Nucleus accumbens (tissue), 56 donors: ENCODE results near the gene ATOSA.

Source experiments
- DNase-seq, 56 donors: peaks; one replicate each; lab custom pipeline; 2025; lab: John Stamatoyannopoulos, UW

Gene ATOSA

DNA sequence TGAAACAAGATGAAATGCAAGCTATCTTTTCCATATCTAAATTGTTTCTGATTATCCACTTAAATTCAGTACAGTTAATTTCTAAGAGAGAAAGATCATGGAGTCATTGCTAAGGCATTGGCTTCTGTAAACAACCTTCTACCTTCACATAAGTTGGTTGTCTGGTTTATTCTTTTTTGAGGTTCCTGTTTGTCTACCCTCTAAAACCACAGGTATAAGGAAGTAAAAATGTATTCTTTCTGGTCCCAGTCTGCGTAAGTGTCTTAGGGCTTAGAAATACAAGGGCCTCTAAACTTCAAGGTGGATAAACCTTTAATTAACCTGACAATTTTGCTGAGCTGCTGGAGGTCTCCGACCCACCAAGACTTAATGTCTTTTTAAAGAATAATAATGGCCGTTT, 3.6 kb upstream of the ATOSA start:
- DNase-seq, result no peak

DNA sequence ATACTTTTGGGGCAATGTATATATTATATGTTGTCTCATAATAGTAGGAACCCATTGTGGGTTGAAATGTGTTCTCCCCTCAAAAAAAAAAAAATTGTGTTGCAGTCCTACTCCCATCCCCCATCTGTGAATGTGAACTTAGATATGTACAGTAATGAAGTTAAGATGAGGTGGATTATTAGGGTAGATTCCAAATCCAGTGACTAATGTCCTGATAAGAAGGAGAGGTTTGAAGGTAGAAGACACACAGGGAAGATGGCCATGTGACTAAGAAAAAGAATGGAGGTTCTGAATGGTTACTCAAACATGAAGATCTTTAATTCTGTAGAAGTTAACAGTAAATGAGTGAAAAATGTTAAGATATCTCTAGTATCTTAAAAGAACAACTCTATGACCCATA, 3.0 kb upstream of the ATOSA start:
- DNase-seq, result no peak

DNA sequence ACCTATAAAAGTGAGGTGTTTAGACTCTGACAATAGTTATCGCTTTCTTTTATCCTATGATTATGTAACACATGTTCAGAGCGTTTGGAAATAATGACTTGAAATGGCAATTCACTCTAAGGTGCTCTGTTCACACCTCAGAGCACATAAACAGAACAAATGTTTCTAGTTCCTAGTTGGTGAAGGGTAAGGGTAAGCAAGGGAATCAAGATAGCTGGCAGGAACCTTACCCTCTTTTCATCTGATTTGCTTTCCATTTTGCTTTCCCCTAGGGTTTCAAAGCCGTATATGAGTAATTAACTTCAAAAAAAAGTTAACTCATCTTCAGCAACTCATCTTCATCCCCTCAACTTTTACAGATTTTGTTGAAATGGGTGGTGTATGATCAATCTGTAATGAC, 2.3 kb upstream of the ATOSA start:
- no peak for DNase-seq

DNA sequence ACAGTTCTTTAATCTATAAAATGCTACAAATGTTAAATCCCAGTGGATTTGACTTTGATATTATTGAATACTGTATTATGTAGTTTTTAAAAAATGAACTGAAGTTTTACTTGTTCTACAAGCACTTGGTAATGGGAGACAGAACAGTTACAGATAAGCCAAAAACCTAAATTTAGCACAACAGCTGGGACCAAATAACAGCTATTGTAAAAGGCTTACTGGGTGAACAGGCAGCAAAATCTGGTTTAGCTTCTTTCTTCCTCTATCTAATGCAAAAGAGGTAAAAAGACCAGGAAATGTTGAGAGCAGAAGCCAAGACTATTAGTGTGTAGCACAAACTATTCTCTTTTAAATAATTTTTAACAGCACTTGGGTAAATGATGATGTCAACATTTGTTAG, 1.6 kb upstream of the ATOSA start:
- no peak for DNase-seq

DNA sequence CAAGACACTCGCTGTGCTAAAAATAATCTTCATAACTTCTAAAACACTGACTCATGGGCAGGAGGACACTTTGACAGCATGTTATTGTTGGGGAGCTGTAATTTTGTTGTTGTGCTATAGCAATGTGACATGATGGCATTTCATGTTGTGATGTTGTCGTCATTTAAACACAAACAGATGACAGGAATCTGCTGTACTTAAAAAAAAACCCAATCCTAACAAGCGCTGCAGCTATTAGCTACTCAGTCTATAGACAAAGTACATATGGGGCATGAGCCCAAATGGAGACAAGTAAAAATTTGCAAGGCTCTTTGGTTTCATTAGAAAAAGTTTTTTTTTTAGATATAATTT, 828 bp upstream of the ATOSA start:
- DNase-seq, result no peak

DNA sequence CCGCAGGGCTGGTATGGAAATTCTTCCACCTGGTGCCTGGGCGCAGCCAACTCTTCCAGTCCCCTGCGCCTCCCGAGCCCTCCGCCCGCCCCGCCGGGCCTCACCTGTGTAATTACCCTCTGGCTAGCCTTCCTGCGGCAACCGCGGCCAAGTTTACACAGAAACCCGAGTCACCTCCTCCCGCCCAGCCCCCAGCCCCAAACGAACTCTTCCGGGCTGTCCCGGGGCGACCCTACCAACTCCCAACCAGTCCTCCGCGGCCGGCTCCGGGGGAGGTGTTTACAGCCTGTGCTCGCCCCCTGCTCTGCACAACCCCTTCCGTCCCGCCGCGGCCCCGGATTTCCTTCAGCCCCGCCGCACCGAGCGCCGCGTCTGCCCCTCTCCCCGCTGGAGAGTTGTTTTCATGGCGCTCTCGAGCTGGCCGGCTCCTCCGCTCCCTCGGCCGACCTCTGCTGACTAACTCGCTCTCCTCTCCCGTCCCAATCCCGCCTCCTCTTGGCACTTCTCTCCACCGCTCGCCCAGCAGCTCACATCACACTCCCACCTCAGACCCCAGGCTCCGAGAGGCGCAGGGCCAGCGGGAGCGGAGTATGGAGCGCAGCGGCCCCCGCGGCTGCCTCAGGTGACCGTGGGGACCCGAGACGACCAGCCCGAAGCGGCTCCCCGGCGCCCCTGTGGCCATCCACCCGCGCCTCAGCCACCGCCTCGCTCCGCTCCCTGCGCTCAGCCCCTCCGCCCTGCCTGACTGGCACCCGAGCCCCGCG, 538 bp downstream of the ATOSA start:
- peak in 49 of 56 donors; percentile 7 to 95 (median 66) for DNase-seq

DNA sequence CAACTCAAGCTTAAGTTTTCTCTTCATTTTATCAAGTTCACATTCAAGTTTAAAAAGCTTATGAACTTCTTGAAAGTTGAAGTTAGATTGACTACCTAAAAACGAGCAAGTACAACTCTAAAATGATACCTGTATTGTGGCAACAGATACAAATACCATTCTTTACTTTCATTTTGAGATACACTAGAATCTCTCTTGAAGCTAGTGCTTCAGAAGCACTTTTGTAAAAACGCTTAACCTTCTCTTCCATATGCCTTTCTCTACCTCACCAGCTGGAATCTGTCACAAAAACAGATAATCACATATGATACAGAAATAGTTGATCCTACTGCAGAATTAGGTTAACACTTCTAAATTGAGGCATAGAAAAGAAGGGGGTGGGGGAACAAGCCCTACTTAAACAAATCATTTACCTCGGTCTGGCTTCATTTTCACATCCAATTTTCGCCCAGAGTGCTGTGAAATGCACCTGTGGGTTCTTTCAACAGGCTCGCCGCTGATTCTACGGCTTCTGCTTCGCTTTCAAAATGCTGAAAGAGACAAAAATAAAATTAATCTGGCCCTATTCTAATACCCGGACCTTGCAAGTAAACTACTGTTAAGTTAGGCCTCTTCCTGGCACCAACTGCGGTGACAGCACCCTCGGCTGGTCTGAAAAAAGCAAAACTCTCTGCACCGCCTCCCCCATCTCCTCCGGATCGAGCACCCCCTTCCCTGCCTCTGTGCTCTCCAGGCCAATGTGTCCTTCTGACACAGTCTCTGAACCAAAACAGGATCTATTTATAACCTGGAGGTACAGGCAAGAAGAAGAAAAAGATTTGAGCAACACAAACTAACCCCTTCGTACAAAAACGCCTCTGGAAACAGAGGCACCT, 1.4 kb downstream of the ATOSA start:
- DNase-seq, result peak in 52 of 56 donors; percentile 2 to 67 (median 44)

DNA sequence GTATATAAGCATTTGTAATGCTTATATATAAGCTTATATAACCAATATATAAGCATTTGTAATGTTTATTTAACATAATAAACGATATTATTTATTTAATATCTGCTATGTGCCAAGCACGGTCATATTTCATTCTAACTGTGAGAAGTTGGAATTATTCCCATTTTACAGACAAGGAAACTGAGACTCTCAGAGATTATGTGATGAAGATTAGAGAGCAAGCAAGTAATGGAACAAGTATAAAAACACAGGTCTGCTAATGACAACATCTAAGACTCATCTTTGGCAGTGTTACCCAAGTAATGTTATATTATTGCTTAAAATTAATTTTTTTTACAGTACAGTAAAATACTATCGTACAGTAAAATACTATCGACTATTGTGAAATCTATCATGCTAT, 4.4 kb downstream of the ATOSA start:
- DNase-seq, result no peak

DNA sequence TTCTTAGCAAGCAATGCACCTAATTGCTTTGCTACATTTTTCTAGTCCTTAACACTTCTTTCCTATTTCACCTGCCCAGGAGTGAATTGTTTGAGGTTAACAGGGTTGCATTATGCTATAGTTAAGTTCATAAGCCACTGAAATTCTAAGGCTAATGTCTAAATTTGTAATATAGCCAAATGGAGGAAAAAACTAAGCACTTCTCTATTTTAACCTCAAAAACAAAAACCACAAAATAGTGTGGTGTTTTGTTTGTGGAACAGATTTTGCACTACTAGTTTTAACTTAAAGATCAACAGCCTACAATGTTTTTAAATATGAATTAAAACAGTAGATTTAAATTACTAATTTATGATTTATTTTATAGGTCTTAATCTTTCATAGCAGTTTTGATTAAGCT, 5.5 kb downstream of the ATOSA start:
- DNase-seq, result no peak

DNA sequence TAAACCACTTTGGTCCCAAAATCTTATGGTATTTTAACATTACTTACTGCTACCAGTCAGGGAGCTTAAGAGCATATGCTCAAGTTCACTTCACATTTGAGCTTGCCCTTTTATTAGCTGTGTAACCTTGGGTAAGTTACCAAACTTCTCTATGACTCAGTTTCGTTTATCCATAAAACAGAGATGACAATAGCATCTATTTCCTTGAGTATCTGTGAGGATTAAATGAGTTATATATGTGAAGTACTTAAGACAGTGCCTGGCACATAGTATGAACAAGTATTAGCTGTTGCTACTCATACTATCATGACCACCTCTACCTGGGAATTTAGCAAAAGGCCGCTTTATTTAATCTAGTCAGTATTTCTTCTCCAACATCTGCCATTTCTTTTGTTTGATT, 5.9 kb downstream of the ATOSA start:
- DNase-seq, result no peak

DNA sequence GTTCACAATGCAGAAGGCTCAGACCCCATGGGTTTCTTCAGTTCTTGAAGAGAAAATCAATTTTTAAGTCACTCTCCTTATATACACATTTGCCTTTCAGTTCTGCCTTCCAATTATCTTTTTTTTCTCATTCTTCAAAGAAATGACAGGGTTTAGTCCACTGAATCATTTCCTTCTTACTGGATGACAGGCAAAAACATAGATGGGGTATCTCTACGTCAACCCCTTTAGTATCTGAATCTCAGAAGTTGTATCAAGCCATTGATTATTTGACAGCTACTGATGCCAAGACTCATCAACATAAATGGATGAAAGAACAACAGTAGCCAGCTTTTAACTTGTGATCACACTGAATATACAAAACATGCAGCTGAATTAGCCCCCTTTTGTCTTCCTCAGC, 6.5 kb downstream of the ATOSA start:
- no peak for DNase-seq

DNA sequence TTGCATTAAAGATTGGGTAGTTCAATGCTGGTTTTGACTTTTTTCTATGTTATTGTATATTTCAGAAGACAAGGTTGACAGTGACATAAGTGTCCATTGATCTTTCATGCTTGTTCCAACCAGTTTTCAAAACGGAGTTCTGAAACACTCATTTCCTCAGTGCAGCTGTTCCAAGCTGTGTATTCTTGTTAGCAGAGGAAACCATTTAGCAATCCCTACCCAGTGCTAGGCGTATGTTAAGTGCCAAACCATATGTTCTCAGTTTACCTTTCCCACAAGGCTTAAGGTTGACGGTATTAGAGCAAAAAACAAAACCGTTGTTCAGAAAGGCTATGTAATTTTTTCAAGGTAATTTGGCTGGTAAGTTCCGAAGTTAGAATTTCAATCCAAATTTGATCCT, 9.1 kb downstream of the ATOSA start:
- no peak for DNase-seq

DNA sequence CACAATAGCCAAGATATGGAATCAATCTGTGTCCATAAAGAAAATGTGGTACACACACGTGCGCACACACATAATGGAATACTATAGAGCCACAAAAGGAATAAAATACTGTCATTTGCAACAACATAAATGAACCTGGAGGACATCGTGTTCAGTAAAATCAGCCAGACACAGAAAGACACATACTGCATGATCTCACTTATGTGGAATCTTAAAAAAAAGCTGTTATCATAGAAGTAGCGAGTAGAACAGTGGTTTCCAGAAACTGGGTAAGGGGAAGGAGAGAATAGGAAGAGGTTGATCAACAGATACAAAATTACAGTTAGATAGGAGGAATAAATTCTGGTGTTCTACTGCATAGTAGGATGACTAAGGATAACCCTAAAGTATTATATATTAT, 11.1 kb downstream of the ATOSA start:
- no peak for DNase-seq

DNA sequence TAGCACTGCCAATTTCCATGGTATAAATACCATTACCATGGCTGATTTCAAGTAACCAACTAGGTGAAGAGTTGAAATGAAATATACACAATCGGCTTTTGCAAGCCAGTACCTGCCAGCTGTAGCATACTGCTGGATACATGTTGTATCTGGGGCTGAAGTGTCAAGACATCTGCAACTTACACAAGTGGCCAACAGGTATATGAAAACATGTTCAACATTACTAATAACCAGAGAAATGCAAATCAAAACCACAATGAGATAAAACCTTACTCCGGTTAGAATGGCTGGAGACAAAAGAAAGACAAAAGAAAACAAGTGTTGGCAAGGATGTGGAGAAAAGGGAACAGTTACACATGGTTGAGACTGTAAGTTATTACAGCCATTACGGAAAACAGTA, 11.6 kb downstream of the ATOSA start:
- DNase-seq, result no peak

DNA sequence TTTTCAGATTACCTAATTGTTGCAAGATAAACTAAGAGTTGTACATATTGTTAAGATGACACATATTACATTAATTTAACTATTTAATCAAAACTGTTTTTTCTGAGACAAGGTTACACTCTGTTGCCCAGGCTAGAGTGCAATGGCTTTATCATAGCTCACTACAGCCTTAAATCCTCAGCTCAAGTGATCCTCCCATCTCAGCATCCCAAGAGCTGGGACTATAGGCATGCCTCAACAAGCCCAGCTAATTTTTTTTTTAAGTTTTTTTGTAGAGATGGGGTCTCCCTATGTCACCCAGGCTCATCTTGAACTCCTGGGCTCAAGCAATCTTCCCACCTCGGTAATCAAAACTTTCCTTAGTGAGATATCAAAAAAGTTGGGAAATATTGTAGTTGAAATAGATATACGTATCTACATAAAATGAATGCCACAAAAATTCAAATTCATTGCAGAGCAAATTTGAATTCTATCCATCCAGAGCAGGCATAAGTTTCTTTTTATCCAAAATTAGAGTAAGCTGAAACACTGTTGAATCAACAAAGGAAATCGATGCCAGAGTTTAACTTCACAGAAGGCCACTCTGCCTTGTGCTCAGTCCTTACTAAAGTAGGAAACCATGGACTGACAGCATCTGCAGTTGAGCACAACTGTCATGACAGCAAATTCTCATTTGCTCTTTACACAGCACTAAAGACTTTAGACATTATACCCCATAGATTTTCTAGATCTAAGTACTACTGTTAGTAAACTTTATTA, 15.5 kb downstream of the ATOSA start:
- no peak for DNase-seq

DNA sequence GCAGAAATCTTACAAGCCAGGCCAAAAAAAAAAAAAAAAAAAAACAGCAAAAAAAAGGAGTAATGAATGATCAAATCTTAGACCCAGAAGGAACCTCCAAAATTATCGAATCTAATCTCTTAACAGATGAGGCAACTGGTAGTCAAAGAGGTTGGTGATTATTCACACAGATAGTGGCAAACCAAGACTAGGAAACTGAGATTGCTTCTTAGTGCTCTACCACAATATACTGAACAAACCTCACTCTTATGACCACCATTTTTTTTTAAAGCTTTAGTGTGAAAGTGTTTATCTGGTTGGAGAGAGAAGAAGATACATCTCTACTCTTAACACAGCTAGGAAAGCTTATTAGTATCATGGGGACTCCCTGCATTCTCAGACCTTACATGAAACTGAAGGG, 17.3 kb downstream of the ATOSA start:
- DNase-seq, result no peak

DNA sequence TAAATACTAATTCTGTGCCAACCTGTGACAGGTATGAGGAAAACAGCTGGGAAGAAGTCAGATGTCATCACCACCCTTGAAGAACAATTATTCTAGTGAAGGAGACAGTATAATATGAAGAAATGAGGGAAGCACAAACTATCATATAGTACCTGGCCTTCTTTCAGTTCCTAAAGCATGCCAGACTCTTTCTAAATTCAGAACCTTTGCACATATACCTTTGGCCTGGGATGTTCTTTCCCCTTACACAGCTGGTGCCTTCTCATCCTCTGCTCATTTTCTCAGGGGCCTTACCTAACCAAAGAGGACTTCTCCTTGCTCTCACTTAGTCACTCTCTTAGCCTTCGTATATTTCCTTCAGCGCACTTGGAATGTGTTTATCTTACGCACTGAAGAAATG, 19.0 kb downstream of the ATOSA start:
- DNase-seq, result no peak

DNA sequence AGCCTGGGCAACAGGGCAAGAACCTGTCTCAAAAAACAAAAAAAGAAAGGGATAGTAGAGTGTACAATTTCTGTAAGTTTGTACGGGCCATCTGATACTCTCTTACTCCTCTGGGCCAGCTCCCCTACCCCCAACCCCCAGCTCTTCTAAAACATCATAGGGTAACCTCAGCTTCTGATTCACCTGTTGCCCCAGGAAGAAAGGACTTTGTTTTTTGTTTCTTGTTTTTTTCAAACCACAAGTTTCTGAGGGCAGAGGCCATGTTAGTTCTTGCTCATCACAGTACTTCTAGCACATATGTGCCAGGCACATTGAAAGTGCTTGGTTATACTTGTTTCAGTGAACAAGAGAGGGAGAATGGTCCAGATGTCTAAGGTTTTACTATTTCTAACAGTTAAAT, 20.2 kb downstream of the ATOSA start:
- no peak for DNase-seq

DNA sequence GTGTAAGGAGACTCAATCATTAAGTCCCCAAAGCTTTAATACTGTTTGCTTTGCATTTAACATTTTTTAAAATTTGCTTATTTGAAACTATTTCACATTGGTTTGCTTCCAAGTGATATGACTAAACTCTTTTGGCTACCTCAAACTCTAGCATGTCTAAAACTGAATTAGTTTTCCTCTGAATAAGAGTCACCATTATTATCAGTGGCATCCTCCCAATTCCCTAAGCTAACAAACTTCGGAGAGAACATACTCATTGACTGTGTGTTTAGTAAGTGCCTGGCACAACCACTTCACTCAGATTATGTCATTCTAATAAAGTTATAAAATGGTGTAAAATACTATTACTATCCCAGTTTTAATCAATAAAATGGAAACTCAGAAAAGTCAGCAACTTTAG, 21.9 kb downstream of the ATOSA start:
- DNase-seq, result no peak

DNA sequence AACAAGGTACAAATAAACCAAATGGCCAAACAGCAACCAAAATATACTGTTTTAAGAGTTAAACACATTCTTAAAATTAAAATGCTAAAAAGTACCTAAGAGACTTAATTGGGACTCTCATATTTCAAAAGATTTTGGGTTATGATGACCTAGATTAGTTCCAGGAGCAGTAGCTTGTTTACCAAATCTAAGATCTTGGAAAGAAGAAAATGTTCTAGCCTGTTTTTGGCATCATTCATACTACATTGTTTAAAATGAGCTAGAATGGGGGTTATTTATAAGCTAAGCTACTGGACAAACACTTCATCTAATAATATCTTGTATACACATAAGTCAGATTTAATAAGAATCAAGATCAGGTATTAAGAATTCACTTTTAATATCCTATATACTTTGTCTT, 22.8 kb downstream of the ATOSA start:
- DNase-seq, result no peak

DNA sequence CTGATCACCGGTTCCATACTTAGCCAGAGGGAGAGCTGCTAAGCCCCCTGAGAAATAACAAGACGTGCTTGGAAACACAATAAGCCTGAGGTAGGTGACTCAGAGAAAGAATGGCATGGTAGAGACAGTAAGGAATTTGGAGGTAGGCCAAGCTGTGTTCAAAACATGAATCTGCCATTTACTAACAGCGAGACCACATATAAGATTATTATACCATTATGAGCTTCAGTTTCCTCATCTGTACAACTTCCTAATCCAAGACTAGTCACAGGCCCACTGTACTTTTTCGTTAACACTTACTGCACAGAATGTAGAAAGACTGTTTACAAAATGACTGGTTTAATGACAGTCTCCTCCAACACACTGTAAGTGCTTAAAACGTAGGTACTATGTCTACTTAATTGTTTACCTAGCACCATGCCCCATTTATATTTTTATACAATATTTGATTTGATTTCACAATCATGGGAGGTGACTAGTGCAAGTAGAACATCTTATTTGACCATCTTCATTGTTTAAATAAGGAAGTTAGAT, 25.7 kb downstream of the ATOSA start:
- DNase-seq, result no peak
